ENCODE measurements around the gene PPP3R1.

Gene PPP3R1

GRCh38 chr2:68252400-68253218 lies at the start of gene PPP3R1:
PPP3R1 (minus strand) TSS chr2:68252532; CDS start chr2:68252127, 405 bp downstream.
- DNase-seq (ENCODE audit: low read depth in 2 of 2), result peak; percentile 90 to 95

GRCh38 chr2:68295516-68295915 lies 43.2 kb upstream of the PPP3R1 start:
- no peak for DNase-seq (ENCODE audit: low read depth in 2 of 2)

GRCh38 chr2:68294913-68295312 lies 42.6 kb upstream of the PPP3R1 start:
- DNase-seq (ENCODE audit: low read depth in 2 of 2), result no peak

DNA sequence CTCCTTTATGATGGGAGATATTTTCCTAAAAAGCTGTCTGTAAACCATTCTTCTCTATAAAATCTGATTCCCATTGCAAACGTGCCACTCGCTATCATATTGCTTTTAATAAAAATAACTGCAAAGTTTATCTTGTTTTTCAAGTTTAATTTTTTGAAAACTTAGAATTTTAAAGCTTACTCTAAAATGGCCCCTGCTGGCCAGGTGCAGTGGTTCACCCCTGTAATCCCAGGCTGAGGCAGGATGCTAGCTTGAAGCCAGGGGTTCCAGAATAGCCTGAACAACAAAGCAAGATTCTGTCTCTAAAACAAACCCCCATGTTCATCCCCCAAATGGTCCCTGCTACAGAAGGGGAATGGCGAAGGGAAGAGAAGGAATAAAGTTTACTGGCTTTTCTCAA lies 41.9 kb upstream of the PPP3R1 start:
- no peak for DNase-seq (ENCODE audit: low read depth in 2 of 2)

DNA sequence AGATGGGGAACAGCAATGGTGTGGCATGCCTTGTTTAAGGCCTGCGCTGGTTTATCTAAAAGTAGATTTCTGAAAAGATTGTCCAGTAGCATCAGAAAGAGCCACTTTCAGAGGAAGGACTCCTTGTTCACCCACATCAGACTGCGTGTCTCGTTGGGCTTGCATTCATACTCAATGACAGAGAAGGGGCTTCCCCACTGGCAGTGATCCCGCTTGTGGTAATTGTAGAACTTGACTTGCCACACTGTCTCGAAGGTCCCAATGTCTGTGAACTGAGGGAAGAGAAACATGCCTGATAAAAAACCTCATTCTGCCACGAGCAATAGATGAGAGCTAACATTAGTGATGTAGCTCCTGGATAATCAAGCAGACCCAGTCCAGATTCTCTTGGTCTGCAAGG lies 41.4 kb upstream of the PPP3R1 start:
- DNase-seq (ENCODE audit: low read depth in 2 of 2), result no peak

DNA sequence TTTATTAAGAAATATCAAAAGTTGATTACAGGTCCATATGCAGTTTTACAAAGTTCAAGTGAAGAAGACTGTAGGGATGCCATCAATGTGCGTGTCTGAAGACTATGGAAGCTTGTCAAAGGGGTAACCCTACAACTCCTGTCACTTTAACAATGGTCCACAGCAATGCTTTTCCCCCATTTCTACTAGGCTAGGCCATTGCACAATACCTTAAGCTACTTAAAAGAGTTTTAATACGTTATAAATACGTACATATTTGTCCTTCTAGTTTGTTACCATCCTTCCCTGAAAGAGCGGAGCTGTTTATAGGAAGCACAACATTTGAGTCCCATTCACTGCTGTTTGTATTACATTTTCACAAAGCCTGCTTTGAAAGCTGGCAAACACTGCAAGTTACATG lies 40.7 kb upstream of the PPP3R1 start:
- DNase-seq (ENCODE audit: low read depth in 2 of 2), result no peak

DNA sequence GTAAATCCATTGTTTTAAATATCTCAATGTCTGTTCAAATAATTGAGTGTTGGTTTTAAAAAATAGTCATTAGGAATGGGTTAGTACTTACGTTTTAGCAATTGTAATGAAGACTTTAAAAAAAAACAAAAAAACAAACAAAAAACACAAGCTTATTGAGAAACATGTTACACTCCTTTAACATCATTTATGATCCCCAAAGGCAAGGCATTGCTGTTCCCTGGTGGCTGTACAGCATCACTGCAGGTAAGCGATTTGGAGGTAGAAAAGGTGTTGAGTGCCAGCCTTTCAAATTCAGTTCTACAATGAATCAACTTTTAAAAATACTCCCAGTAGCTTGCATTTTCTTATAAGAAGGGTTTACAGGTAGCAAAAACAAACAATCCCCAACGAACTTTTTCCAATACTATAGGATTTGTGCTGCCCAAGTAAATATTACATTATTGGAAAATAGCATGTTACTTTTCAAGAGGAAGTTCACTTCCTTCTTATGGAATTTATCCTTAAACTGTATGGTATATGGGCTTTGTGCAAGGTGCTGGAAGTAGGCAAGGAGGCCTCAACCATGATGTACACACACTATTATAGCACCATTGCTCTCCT lies 39.9 kb upstream of the PPP3R1 start:
- DNase-seq (ENCODE audit: low read depth in 2 of 2), result no peak

DNA sequence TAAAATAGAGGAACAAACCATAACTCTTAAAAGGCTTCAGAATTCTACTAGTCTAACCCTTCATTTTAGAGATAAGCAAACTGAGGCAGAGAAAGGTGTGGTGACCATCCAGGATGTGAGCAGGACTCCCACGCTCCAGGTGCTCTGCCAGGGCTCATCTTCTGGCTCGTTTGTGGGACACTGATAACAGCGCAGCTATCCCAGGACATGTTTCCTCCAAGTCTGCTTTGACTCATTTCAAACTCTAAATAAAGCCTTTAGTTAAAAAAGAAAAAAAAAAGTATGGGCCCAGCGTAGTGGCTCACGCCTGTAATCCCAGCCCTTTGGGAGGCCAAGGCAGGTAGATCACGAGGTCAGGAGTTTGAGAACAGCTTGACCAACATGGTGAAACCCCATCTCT lies 39.0 kb upstream of the PPP3R1 start:
- DNase-seq (ENCODE audit: low read depth in 2 of 2), result no peak

DNA sequence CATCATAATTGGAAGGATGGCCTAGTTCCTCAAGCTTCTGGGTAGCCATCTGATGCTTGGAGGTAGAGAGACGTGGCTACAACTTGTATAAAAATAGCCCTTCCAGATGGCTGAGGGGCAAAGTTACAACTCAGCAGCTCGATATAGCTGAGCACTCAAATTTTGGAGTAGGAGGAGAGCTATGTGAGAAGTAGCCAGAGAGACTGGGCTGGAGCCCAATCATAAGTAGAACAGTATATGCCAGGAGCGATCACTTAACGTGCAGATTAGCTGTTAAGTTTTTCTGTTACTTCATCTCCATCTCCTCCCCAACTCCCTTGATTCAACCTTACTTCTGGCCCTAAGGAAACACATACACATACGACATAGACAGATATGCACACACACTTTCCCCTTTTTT lies 38.6 kb upstream of the PPP3R1 start:
- no peak for DNase-seq (ENCODE audit: low read depth in 2 of 2)

- DNase-seq (ENCODE audit: low read depth in 2 of 2), result no peak
These were observed 35.5 kb upstream of the PPP3R1 start for GRCh38 chr2:68287580-68288441.

- DNase-seq (ENCODE audit: low read depth in 2 of 2), result no peak
These were observed 32.6 kb upstream of the PPP3R1 start for GRCh38 chr2:68284896-68285295.

GRCh38 chr2:68283419-68283812 lies 31.1 kb upstream of the PPP3R1 start:
- DNase-seq (ENCODE audit: low read depth in 2 of 2), result no peak

- no peak for DNase-seq (ENCODE audit: low read depth in 2 of 2)
These were observed 30.6 kb upstream of the PPP3R1 start for GRCh38 chr2:68282811-68283418.

DNA sequence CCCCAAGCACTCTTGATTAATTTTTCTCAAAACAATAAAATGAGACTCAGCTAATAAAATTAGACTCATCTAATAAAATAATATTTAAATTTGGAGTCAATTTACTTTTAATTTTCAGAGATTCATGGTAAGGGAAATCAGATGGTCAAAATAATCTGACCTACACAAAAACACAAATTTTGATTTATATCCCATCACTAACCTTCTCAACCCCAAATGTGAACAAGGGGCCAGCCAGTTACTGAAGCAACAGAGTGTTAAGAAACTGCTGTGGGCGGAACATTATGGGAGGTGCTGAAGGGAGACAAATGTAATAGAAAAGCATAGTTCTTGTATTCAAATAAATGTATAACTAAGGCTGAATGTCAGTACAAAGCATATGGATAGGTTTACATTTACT lies 28.5 kb upstream of the PPP3R1 start:
- no peak for DNase-seq (ENCODE audit: low read depth in 2 of 2)

GRCh38 chr2:68280348-68280747 lies 28.0 kb upstream of the PPP3R1 start:
- no peak for DNase-seq (ENCODE audit: low read depth in 2 of 2)

DNA sequence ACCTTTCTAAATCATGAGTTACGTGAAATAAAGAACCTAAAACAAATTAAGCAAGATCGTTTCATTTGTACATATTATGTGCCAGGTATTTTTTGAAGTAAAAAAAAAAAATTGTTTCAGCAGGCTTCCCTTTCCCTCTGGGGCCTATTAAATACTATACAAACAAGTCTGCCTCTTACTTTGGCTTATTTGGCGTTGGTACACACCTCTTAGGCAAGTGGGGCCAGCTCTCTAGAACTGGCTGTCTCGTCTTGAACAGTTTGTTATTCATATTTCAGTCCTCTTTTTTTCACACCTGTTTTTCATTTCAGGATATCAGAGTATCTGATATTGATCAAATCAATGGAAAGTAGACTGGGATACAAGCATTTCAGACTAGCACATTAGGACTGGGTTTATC lies 27.4 kb upstream of the PPP3R1 start:
- no peak for DNase-seq (ENCODE audit: low read depth in 2 of 2)

- no peak for DNase-seq (ENCODE audit: low read depth in 2 of 2)
These were observed 25.8 kb upstream of the PPP3R1 start for GRCh38 chr2:68278169-68278568.

GRCh38 chr2:68274022-68274421 lies 21.7 kb upstream of the PPP3R1 start:
- no peak for DNase-seq (ENCODE audit: low read depth in 2 of 2)

GRCh38 chr2:68272246-68272994 lies 20.1 kb upstream of the PPP3R1 start:
- no peak for DNase-seq (ENCODE audit: low read depth in 2 of 2)

- DNase-seq (ENCODE audit: low read depth in 2 of 2), result no peak
These were observed 14.3 kb upstream of the PPP3R1 start for GRCh38 chr2:68266655-68267054.

GRCh38 chr2:68263632-68264031 lies 11.3 kb upstream of the PPP3R1 start:
- DNase-seq (ENCODE audit: low read depth in 2 of 2), result no peak
